Pulmonary artery endothelial cell (primary cell): ENCODE measurements around the gene OR2AT4. TPM values are rescaled to one million over a fixed set of nuclear protein-coding genes. Genes with fewer than 3 reads are reported as not detected.
"Not testable (repeated sequence)": the region's sequence is repeated elsewhere in the genome, so short reads cannot be mapped to it uniquely, and the experiment has no call there.

Source experiments
- DNase-seq: peaks from one replicate; pipeline ENCODE4 v3.0.0-alpha.2; 2011; ENCODE audit warnings: low read depth, low spot score
- total RNA-seq: library from RNA; depleted of rRNA; stranded (reverse); fragments of >200 nt; gene quantifications from 2 replicates; pipeline ENCODE4 v1.2.3, GENCODE V29; 2014

The OR2AT4 gene
- total RNA-seq, 1 donor from 2014 or later, result not detected

DNA sequence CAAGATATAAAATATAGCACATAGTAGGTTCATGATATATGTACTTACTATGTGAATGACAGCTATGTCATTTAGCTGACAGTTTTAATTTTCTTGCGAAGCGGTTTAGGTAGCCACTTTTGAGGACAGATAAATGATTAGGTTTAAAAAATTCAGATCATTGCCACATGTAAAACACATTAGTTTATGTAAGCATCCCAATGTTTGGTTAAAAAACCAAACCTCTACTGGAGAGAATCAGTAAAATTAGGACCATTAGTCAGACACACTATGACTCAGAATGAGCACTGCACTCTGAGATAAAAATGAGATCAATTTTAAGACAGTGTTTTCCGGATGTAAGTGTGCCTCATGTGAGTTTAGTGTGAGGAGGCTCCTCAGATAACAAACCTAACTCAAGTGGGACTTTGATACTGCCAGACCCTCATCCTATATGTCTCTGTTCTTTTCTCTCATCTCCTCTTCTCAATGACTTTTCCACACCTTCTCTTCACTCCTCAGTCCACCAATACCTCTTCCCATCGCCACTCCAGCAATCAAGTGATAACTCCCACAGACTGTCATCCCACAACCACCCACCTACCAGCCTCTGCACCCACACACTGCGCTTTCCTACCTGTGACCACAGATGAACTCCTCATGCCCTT is 6.8 kb upstream of the OR2AT4 start:
- no peak for DNase-seq

GRCh38 chr11:75101424-75102128 is 4.9 kb upstream of the OR2AT4 start:
- no peak for DNase-seq

DNA sequence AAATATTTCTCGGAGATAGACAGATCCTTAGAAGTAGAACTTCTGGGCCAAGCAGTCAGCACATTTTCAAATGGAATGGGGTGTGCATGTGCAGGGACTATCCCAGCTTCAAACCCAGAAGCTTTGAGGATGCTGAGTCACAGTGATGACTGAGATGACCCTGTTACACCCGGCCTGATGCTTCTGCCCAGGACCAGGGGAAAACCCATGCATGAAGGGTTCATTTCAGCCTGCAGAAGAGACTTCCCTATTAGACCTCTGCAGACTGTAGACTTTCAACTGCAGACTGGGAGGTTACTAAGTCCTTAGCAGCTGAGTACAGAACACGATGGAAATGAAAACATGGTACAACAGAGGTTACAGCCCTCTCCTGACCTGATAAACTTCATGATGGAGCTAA is 3.6 kb upstream of the OR2AT4 start:
- no peak for DNase-seq

GRCh38 chr11:75099635-75100034 is 3.0 kb upstream of the OR2AT4 start:
- no peak for DNase-seq

DNA sequence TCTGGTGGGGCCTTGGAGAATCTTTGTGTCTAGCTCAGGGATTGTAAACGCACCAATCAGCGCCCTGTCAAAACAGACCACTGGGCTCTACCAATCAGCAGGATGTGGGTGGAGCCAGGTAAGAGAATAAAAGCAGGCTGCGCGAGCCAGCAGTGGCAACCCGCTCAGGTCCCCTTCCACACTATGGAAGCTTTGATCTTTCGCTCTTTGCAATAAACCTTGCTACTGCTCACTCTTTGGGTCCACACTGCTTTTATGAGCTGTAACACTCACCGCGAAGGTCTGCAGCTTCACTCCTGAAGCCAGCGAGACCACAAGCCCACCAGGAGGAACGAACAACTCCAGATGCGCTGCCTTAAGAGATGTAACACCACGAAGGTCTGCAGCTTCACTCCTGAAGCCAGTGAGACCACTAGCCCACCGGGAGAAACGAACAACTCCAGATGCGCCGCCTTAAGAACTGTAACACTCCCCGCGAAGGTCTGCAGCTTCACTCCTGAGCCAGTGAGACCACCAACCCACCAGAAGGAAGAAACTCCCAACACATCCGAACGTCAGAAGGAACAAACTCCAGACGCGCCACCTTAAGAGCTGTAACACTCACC is 2.3 kb upstream of the OR2AT4 start:
- DNase-seq, result not testable (repeated sequence)

DNA sequence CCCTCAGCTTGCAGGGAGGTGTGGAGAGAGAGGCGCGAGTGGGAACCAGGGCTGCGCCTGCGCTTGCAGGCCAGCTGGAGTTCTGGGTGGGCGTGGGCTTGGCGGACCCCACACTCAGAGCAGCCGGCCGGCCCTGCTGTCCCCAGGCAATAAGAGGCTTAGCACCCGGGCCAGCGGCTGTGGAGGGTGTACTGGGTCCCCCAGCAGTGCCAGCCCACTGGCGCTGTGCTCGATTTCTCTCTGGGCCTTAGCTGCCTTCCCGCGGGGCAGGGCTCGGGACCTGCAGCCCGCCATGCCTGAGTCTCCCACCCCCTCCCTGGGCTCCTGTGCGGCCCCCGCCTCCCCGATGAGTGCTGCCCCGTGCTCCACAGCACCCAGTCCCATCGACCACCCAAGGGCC is 1.5 kb upstream of the OR2AT4 start:
- not testable (repeated sequence) for DNase-seq

DNA sequence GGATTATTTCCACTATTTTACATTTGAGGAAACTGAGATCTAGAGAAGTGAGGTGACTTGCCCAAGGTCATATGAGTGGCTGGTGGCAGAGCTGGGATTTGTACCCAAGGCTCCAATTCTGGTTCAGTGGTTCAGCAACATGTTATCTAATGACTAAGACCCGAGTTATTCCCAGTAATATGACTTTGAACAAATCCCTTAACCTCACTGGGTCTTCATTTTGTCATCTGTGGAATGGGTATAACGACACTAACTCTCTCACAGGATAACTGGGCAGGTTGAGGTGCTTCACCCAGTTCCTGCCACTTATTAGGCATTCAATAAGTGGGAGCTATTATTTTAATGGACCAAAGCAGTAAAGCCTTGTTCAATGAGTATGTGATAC is 489 bp upstream of the OR2AT4 start:
- no peak for DNase-seq

GRCh38 chr11:75094382-75094781 is 2.3 kb downstream of the OR2AT4 start:
- not testable (repeated sequence) for DNase-seq

DNA sequence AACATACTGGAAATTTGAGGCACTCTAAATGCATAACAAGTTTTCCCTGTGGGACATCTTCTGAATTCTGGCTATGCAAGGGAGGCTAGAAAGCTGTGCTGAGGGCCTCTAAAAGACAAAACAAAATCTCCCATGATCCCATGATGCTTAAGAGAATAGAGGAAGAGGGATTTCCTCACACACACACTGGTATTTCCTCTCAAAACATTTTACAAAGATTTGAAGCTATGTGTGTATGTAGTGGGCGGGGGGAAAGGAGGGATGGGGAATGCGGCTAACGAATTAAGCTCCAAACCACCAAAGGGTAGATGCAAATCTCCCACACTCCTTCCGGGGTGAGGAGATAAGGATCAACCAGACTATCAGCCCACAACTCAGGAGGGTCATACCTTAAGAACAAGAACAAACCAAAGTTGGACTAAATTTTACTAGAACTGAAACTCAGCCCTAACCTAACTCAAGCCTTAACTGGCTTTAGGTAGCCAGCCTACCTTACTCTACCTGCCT is 6.0 kb downstream of the OR2AT4 start:
- DNase-seq, result no peak

GRCh38 chr11:75087319-75088305 is 9.1 kb downstream of the OR2AT4 start:
- no peak for DNase-seq

- DNase-seq, result no peak
Measured at GRCh38 chr11:75084883-75085282, 11.8 kb downstream of the OR2AT4 start.

DNA sequence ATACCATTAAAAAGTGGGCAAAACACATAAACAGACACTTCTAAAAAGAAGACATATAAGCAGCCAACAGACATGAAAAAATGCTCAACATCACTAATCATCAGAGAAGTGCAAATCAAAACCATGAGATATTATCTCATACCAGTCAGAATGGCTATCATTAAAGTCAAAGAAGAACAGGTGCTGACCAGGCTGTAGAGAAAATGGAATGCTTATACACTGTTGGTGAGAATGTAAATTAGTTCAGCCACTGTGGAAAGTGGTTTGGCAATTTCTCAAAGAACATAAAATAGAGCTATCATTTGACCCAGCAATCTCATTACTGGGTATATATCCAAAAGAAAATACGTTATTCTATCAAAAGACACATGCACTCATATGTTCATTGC is 13.5 kb downstream of the OR2AT4 start:
- DNase-seq, result no peak

- DNase-seq, result no peak
Measured at GRCh38 chr11:75082601-75083216, 14.0 kb downstream of the OR2AT4 start.

DNA sequence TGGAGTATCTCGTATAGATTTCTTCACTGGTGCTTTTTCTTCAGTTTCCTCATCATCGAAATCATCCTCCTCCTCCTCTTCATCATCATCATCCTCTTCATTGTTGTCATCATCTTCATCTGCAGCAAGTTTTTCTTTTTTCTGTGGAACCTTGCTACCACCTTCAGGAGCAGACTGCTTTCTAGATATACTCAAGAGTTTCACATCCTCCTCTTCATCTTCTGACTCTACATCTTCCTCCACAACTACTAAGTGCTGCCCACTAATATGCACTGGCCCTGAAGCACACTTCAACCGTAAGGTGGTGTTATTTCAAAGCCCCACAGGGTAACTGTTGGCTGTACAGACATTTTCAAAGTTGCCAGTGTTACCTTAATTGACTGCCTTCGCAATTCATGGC is 17.1 kb downstream of the OR2AT4 start:
- no peak for DNase-seq

- DNase-seq, result no peak
Measured at GRCh38 chr11:75078233-75078632, 18.4 kb downstream of the OR2AT4 start.

- DNase-seq, result no peak
Measured at GRCh38 chr11:75077316-75077715, 19.4 kb downstream of the OR2AT4 start.

GRCh38 chr11:75076671-75077070 is 20.0 kb downstream of the OR2AT4 start:
- no peak for DNase-seq

GRCh38 chr11:75073459-75074190 is 23.1 kb downstream of the OR2AT4 start:
- DNase-seq, result no peak

GRCh38 chr11:75072582-75072981 is 24.1 kb downstream of the OR2AT4 start:
- no peak for DNase-seq

DNA sequence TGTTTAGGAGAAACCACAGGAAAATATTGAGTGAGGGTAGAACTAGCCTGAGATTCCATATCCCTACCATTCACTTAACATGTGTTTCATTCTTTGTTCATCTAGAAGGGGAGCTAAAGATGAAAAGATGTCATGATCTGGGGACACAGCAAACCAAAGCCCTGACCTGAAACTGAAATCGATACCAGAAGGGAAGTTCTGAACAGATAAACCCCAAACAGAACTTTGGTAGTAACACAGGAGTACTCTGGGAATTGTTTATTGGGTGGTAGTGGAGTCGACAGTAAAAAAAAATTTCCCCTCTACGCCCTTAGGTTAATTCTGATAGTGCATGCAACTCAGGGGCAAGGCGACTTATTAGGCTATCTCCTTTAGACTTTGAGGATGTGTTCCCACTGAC is 27.2 kb downstream of the OR2AT4 start:
- DNase-seq, result no peak
